Endothelial cell of umbilical vein (primary cell): ENCODE data around the gene MAP3K21. TPM values are rescaled to one million over a fixed set of nuclear protein-coding genes. Genes with fewer than 3 reads are reported as not detected.

Experiments
- BruUV-seq: library from RNA; stranded (reverse); fragments of 400-500 nt; replicated peaks from 2 replicates; lab custom pipeline; 2021; lab: Mats Ljungman, UMichigan
- CTCF ChIA-PET: fragments of 300-600, 350-600 bp; sonication (Branson Sonifier 250); formaldehyde crosslinking; loops from one replicate; lab custom pipeline; 2021; ENCODE audit warnings: antibody characterized with exemption, inconsistent platforms; lab: Charles Lee
- POLR2A ChIA-PET: fragments of 300-600, 350-600 bp; sonication (Branson Sonifier 250); formaldehyde crosslinking; loops from one replicate; lab custom pipeline; 2021; ENCODE audit warnings: antibody characterized with exemption, inconsistent platforms; lab: Charles Lee
- DNase-seq: peaks from one replicate; pipeline ENCODE4 v3.0.0-alpha.2; 2011; ENCODE audit warnings: low read depth, low spot score
- FAIRE-seq: peaks from 2 replicates; lab custom pipeline; 2011; peaks lifted over from hg19 to GRCh38; lab: Jason Lieb, UNC
- H2AFZ ChIP-seq: 2 replicates; pipeline ENCODE4 v1.6.0; 2012; ENCODE audit warnings: low read depth, low read length, control low read depth, inconsistent platforms
- H3K27ac ChIP-seq: 2 replicates; pipeline ENCODE4 v1.5.1; 2011; ENCODE audit warnings: low read depth, mild to moderate bottlenecking, control low read depth, low read length, moderate library complexity; ENCODE audit not compliant: insufficient read depth
- H3K27me3 ChIP-seq, 2 experiments: 2 replicates each; pipeline versions ENCODE4 v1.6.0 to v1.6.1; 2011; ENCODE audit warnings: low read length in 2 of 2, mixed read lengths in 1 of 2; ENCODE audit not compliant: control insufficient read depth in 2 of 2, insufficient read depth in 2 of 2
- H3K36me3 ChIP-seq, 2 experiments: 2 replicates in 1 of 2; 3 replicates in 1 of 2; pipeline ENCODE4 v1.5.1; 2011; ENCODE audit warnings: low read length in 2 of 2, mild to moderate bottlenecking in 1 of 2, moderate library complexity in 1 of 2; ENCODE audit not compliant: control insufficient read depth in 2 of 2, insufficient read depth in 2 of 2; ENCODE audit errors: extremely low read depth in 1 of 2
- H3K4me1 ChIP-seq: 3 replicates; pipeline ENCODE4 v1.5.1; 2011; ENCODE audit warnings: mild to moderate bottlenecking, low read length; ENCODE audit not compliant: control insufficient read depth, insufficient read depth; ENCODE audit errors: extremely low read depth
- H3K4me2 ChIP-seq: 2 replicates; pipeline ENCODE4 v1.6.1; 2011; ENCODE audit warnings: low read length, control low read depth, mixed read lengths; ENCODE audit not compliant: insufficient read depth
- H3K4me3 ChIP-seq, 3 experiments: fragments of 200-600 bp in 1 of 3; sonication (generic), shearing (Covaris generic) in 1 of 3; replicated peaks in 1 of 3; 2 replicates each; pipeline ENCODE4 v1.5.1; 2011 to 2016; ENCODE audit warnings: control low read depth in 3 of 3, low read length in 3 of 3, mild to moderate bottlenecking in 2 of 3, inconsistent platforms in 1 of 3, low read depth in 1 of 3, moderate library complexity in 1 of 3; ENCODE audit not compliant: insufficient read depth in 1 of 3
- H3K79me2 ChIP-seq: 2 replicates; pipeline ENCODE4 v1.6.0; 2012; ENCODE audit warnings: low read length, inconsistent platforms; ENCODE audit not compliant: control insufficient read depth, insufficient read depth
- H3K9ac ChIP-seq: replicated peaks from 2 replicates; pipeline ENCODE3; 2011; ENCODE audit warnings: low read length, control low read depth; ENCODE audit not compliant: insufficient read depth; ENCODE audit errors: extremely low read depth
- H3K9me1 ChIP-seq: replicated peaks from 3 replicates; pipeline ENCODE4 v1.6.0; 2011; ENCODE audit warnings: mild to moderate bottlenecking, low read length; ENCODE audit not compliant: control insufficient read depth, insufficient read depth; ENCODE audit errors: extremely low read depth
- H3K9me3 ChIP-seq: replicated peaks from 2 replicates; pipeline ENCODE4 v1.5.1; 2012; ENCODE audit warnings: low read length, inconsistent platforms; ENCODE audit not compliant: control insufficient read depth, insufficient read depth
- H4K20me1 ChIP-seq: replicated peaks from 2 replicates; pipeline ENCODE3; 2011; ENCODE audit warnings: mild to moderate bottlenecking, low read length; ENCODE audit not compliant: control insufficient read depth, insufficient read depth; ENCODE audit errors: extremely low read depth
- CTCF ChIP-seq, 2 donors: IDR thresholded peaks; 1 replicate in 1 of 2; 2 replicates in 1 of 2; pipeline ENCODE4 v1.5.1; 2011; ENCODE audit warnings: low read length in 2 of 2, mild to moderate bottlenecking in 2 of 2, moderate library complexity in 2 of 2, control low read depth in 1 of 2, inconsistent platforms in 1 of 2, low read depth in 1 of 2; ENCODE audit not compliant: insufficient read depth in 1 of 2; ENCODE audit errors: extremely low read depth in 1 of 2
- EZH2 ChIP-seq: IDR thresholded peaks from 2 replicates; pipeline ENCODE4 v1.6.1; 2012; ENCODE audit warnings: borderline replicate concordance, low read depth, mild to moderate bottlenecking, moderate library complexity, low read length, inconsistent platforms; ENCODE audit not compliant: severe bottlenecking
- FOS ChIP-seq: IDR thresholded peaks from 2 replicates; pipeline ENCODE4 v1.6.1; 2011; ENCODE audit warnings: mild to moderate bottlenecking, low read length, moderate library complexity, borderline replicate concordance; ENCODE audit not compliant: insufficient read depth
- GATA2 ChIP-seq: IDR thresholded peaks from 2 replicates; pipeline ENCODE4 v1.7.0; 2011; ENCODE audit warnings: low read depth, mild to moderate bottlenecking, moderate library complexity, mixed read lengths, low read length; ENCODE audit not compliant: insufficient read length, insufficient read depth
- JUN ChIP-seq: IDR thresholded peaks from 2 replicates; pipeline ENCODE4 v1.6.1; 2011; ENCODE audit warnings: borderline replicate concordance, low read depth; ENCODE audit not compliant: insufficient read length, insufficient read depth
- MAX ChIP-seq: IDR thresholded peaks from 2 replicates; pipeline ENCODE4 v1.6.1; 2011; ENCODE audit not compliant: insufficient read depth, insufficient read length
- MYC ChIP-seq: IDR thresholded peaks from one replicate; pipeline ENCODE4 v1.6.1; 2011; ENCODE audit warnings: mild to moderate bottlenecking, low read depth, low read length
- POLR2A ChIP-seq: IDR thresholded peaks from 2 replicates; pipeline ENCODE4 v1.6.1; 2012; ENCODE audit warnings: low read depth, mild to moderate bottlenecking, control low read depth, low read length
- POLR2AphosphoS5 ChIP-seq: IDR thresholded peaks from 2 replicates; pipeline ENCODE4 v1.6.1; 2012; ENCODE audit warnings: low read depth, mild to moderate bottlenecking, control low read depth, low read length, moderate library complexity; ENCODE audit not compliant: insufficient read depth
- dilution Hi-C: fragments of 300-500 bp; cut with MboI; formaldehyde crosslinking; loops from one replicate; pipeline ENCODE4 v1.15.0; 2019; ENCODE audit warnings: low sequenced_read_pairs; ENCODE audit not compliant: extremely low pct_ligation_motif_present
- intact Hi-C: fragments of 100-400 bp; cut with micrococcal nuclease; formaldehyde crosslinking; loops from one replicate; pipeline ENCODE4 v1.10.0; 2022
- polyA plus RNA-seq, 4 experiments: library from polyadenylated mRNA; depleted of rRNA in 3 of 4; stranded (reverse) in 3 of 4; unstranded in 1 of 4; fragments of >200 nt; gene quantifications; 2 replicates each; pipeline versions ENCODE4 v1.2.1 to v1.2.3, GENCODE V29; 2011 to 2012; ENCODE audit warnings: missing spikeins in 1 of 4
- total RNA-seq: library from RNA; stranded (reverse); gene quantifications from 2 replicates; pipeline ENCODE4 v1.2.3, GENCODE V29; 2021

Gene MAP3K21
- total and polyA plus RNA-seq, 2 donors (not counting 3 experiments of a cell fraction or from before 2014, with no cell fraction given) = 0.65 to 0.95 TPM

GRCh38 chr1:233340966-233341516 lies 13.5 kb downstream of the MAP3K21 start:
- Histone ChIP-seq H3K9me3 (no peaks in the 10 kb centered on the region), H2AFZ (no peak overlapping the region), H3K4me3 (no peak overlapping the region), H3K4me2 (no peak overlapping the region), H3K4me1 (no peaks in the 10 kb centered on the region), H3K9ac (no peak overlapping the region), H3K27ac (no peak overlapping the region), H3K36me3 (no peaks in the 10 kb centered on the region), H3K9me1 (no peaks in the 10 kb centered on the region), H3K27me3 (peaks cover 3 to 4% of the 10 kb centered on the region in 2 experiments), H4K20me1 (no peaks in the 10 kb centered on the region), H3K79me2 (no peaks in the 10 kb centered on the region)
- DNase-seq (no peak), FAIRE-seq (no peak)
- BruUV-seq = no TSS peak
- POLR2A ChIA-PET = no interaction called here
- CTCF ChIA-PET = interaction anchor here (1.0 kb wide), 1 partner anchor 11 kb away, joined by 3 read pairs; no protein-coding TSS in a partner anchor
- intact Hi-C loops = no loop called here
- dilution Hi-C loops = no loop called here
- TF ChIP-seq MYC = no peak
- TF ChIP-seq POLR2AphosphoS5 = no peak
- TF ChIP-seq JUN = no peak
- TF ChIP-seq EZH2 = no peak
- no peak for TF ChIP-seq POLR2A

- intact Hi-C loops (no loop called here), dilution Hi-C loops (no loop called here)
- Histone ChIP-seq H3K9ac (no peak overlapping the region), H4K20me1 (no peaks in the 10 kb centered on the region), H3K4me2 (no peak overlapping the region), H3K36me3 (no peaks in the 10 kb centered on the region), H3K4me3 (no peak overlapping the region), H3K27me3 (peaks cover 3 to 4% of the 10 kb centered on the region in 2 experiments), H2AFZ (no peak overlapping the region), H3K79me2 (no peaks in the 10 kb centered on the region), H3K27ac (no peak overlapping the region), H3K9me3 (no peaks in the 10 kb centered on the region), H3K9me1 (no peaks in the 10 kb centered on the region), H3K4me1 (no peaks in the 10 kb centered on the region)
- no TSS peak for BruUV-seq
- no peak for DNase-seq
- CTCF ChIA-PET = interaction anchor here (1.0 kb wide), 1 partner anchor 31 kb away, joined by 4 read pairs; no protein-coding TSS in a partner anchor
- FAIRE-seq = no peak
- POLR2A ChIA-PET = no interaction called here
- TF ChIP-seq POLR2A = no peak
- TF ChIP-seq FOS = no peak
- TF ChIP-seq GATA2 = no peak
- TF ChIP-seq EZH2 = no peak
- TF ChIP-seq MYC = no peak
- no peak for TF ChIP-seq MAX
- TF ChIP-seq POLR2AphosphoS5 = no peak
- no peak for TF ChIP-seq CTCF (IDR thresholded peaks at IDR 0.05; ENCODE audit: extremely low read depth in 1 of 2, insufficient read depth in 1 of 2, low read depth in 1 of 2, low read length in 2 of 2)
- TF ChIP-seq JUN = no peak
Measured at GRCh38 chr1:233342086-233342485, 14.6 kb downstream of the MAP3K21 start.
